Epithelial cell of esophagus (primary cell): Measurements from ENCODE around the gene UGP2.
A peak's percentile ranks its signal among the peaks of the same experiment; 100 is the strongest.
"Not testable (repeated sequence)": the region's sequence is repeated elsewhere in the genome, so short reads cannot be mapped to it uniquely, and the experiment has no call there.

Source experiments
- DNase-seq: peaks from one replicate; pipeline ENCODE4 v3.0.0; 2010; ENCODE audit warnings: low read depth
- H3K4me3 ChIP-seq: 2 replicates; pipeline ENCODE4 v1.5.1; 2011; ENCODE audit warnings: mild to moderate bottlenecking, low read length, control low read depth
- TF ChIP-seq, protein P1 (sequence below): IDR thresholded peaks from 2 replicates; pipeline ENCODE4 v1.5.1; 2011; ENCODE audit warnings: low read depth, mild to moderate bottlenecking, low read length, control low read depth, inconsistent platforms; ENCODE audit not compliant: insufficient read depth; ENCODE audit errors: missing control alignments

Gene UGP2

DNA sequence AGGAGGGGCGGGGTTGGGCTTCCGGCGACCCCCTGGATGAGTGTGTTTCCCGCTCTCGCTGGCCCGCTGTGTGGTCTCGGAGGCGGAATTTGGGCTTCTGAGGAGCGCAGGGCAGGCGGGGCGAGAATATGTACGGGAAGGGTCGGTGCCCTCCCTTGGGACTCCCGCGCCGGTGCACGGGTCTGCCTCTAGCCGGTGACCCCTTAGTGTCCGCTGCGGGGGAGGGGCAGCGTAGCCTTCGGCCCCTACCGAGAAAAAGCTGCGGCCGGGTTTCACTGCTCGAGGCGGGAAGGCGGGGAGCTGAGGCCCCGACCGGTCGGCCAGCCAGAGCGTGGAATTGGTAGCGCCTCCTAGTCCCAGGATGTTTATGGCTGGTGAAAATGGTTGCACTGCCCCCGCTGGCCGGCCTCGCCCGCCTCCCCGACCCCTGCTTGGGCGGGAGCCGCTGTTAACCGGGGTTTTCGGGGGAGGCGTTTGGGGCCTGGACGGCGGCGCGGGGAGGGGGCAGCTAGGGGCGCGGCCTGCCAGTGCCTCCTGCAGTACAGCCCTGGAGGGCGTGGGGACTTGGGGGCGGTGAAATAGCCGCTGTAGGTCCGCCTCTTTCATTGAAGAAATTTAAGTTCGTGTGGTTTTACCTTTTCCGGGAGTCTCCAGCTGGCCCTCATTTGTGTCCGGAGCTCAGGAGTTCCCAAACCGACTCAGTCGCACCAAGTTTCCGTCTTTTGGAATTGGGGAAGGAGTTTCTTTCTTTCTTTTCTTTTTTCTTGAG is at the start of gene UGP2:
Gene UGP2, plus strand, starts transcription at position 643 of the 769 bp plus-strand sequence. CDS start 290 bp downstream, outside the sequence.
- H3K4me3 ChIP-seq = peak within 1 kb of the TSS; percentile 85
- TF ChIP-seq, protein P1, sequence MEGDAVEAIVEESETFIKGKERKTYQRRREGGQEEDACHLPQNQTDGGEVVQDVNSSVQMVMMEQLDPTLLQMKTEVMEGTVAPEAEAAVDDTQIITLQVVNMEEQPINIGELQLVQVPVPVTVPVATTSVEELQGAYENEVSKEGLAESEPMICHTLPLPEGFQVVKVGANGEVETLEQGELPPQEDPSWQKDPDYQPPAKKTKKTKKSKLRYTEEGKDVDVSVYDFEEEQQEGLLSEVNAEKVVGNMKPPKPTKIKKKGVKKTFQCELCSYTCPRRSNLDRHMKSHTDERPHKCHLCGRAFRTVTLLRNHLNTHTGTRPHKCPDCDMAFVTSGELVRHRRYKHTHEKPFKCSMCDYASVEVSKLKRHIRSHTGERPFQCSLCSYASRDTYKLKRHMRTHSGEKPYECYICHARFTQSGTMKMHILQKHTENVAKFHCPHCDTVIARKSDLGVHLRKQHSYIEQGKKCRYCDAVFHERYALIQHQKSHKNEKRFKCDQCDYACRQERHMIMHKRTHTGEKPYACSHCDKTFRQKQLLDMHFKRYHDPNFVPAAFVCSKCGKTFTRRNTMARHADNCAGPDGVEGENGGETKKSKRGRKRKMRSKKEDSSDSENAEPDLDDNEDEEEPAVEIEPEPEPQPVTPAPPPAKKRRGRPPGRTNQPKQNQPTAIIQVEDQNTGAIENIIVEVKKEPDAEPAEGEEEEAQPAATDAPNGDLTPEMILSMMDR = peak; percentile 16
- DNase-seq = peak; percentile 93

GRCh38 chr2:63792530-63792929 is 49.2 kb upstream of the UGP2 start:
- no peak overlapping the region for H3K4me3 ChIP-seq
- TF ChIP-seq, protein P1 = no peak
- peak; percentile 89 for DNase-seq

GRCh38 chr2:63796366-63796765 is 45.3 kb upstream of the UGP2 start:
- TF ChIP-seq, protein P1 = no peak
- no peak for DNase-seq
- no peak overlapping the region for H3K4me3 ChIP-seq

DNA sequence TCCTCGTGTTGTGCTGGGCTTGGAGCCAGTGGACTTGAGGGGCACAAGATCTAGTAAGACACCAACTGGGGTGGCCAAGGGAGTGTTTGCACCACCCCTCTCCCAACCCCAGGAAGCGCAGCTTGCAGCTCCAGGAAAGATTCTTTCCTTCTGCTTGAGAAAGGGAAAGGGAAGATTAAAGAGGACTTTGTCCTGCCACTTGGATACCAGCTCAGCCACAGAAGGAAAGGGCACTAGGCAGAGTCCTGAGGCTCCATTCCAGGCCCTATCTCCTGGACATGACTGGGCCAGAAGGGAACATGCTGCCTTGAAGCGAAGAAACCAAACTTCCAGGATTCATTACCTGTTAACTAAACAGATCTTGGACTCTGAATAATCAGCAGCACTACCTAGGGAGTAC is 44.9 kb upstream of the UGP2 start:
- DNase-seq = no peak
- H3K4me3 ChIP-seq = no peak overlapping the region
- TF ChIP-seq, protein P1 = no peak

- TF ChIP-seq, protein P1 = no peak
- no peak overlapping the region for H3K4me3 ChIP-seq
Measured at GRCh38 chr2:63801455-63801854, 40.2 kb upstream of the UGP2 start.

DNA sequence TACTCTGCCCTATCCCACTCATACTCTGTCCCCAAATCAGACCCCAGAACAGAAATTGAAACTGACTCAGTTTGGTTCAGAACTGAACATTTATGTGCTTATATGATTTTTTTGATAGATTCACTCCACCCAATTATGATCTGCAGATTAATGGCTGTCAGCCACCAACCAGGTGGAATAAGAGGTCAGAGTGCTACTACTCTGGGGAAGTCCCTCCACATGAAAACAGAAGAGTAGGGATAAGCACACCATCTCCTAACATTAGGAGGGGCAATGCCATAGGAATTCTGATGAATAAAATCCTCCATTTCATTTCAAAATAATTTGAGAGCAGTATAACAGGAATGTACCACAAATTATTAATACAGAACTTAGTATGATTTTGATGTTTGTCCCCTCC is 36.3 kb upstream of the UGP2 start:
- no peak for DNase-seq
- TF ChIP-seq, protein P1 = no peak
- H3K4me3 ChIP-seq = no peak overlapping the region

More at GRCh38 chr2:63801455-63801854, 40.2 kb upstream of the UGP2 start:
- DNase-seq = no peak

- DNase-seq, H3K4me3 ChIP-seq: not testable (repeated sequence)
Measured at GRCh38 chr2:63808036-63808435, 33.7 kb upstream of the UGP2 start.

GRCh38 chr2:63808911-63809310 is 32.8 kb upstream of the UGP2 start:
- H3K4me3 ChIP-seq, DNase-seq: not testable (repeated sequence)
